IPS-15b (cell line): ENCODE measurements around the gene NLRC5.
"Not testable (repeated sequence)": the region's sequence is repeated elsewhere in the genome, so short reads cannot be mapped to it uniquely, and the experiment has no call there.

Experiments
- H3K27me3 ChIP-seq: one replicate; pipeline ENCODE4 v1.6.1; 2013; ENCODE audit warnings: low read length; ENCODE audit not compliant: control insufficient read depth, insufficient read depth
- H3K36me3 ChIP-seq: one replicate; pipeline ENCODE4 v1.6.1; 2013; ENCODE audit warnings: low read length; ENCODE audit not compliant: control insufficient read depth, insufficient read depth
- H3K4me1 ChIP-seq: one replicate; pipeline ENCODE4 v1.6.1; 2013; ENCODE audit warnings: mild to moderate bottlenecking, low read length; ENCODE audit not compliant: control insufficient read depth, insufficient read depth
- H3K4me3 ChIP-seq: one replicate; pipeline ENCODE4 v1.5.1; 2013; ENCODE audit warnings: low read depth, low read length
- H3K9ac ChIP-seq: one replicate; pipeline ENCODE4 v1.6.1; 2013; ENCODE audit warnings: low read depth, mild to moderate bottlenecking, low read length
- H3K9me3 ChIP-seq: one replicate; pipeline ENCODE4 v1.6.1; 2013; ENCODE audit warnings: mild to moderate bottlenecking, low read length; ENCODE audit not compliant: control insufficient read depth, insufficient read depth

The NLRC5 gene

GRCh38 chr16:56977823-56978430 is 11.4 kb upstream of the NLRC5 start:
- no peaks in the 10 kb centered on the region for H3K9me3 ChIP-seq
- no peaks in the 10 kb centered on the region for H3K4me1 ChIP-seq
- H3K27me3 ChIP-seq: no peaks in the 10 kb centered on the region
- H3K4me3 ChIP-seq: no peak overlapping the region
- H3K9ac ChIP-seq: no peak overlapping the region
- no peaks in the 10 kb centered on the region for H3K36me3 ChIP-seq

- Histone ChIP-seq H3K9ac (no peak overlapping the region), H3K27me3 (no peaks in the 10 kb centered on the region), H3K4me3 (no peak overlapping the region), H3K36me3 (no peaks in the 10 kb centered on the region), H3K9me3 (no peaks in the 10 kb centered on the region), H3K4me1 (no peaks in the 10 kb centered on the region)
Measured at GRCh38 chr16:56980201-56980535, 9.2 kb upstream of the NLRC5 start.

GRCh38 chr16:56980792-56981724 is 8.3 kb upstream of the NLRC5 start:
- Histone ChIP-seq H3K36me3 (no peaks in the 10 kb centered on the region), H3K4me1 (no peaks in the 10 kb centered on the region), H3K9me3 (no peaks in the 10 kb centered on the region), H3K4me3 (no peak overlapping the region), H3K27me3 (no peaks in the 10 kb centered on the region), H3K9ac (no peak overlapping the region)

DNA sequence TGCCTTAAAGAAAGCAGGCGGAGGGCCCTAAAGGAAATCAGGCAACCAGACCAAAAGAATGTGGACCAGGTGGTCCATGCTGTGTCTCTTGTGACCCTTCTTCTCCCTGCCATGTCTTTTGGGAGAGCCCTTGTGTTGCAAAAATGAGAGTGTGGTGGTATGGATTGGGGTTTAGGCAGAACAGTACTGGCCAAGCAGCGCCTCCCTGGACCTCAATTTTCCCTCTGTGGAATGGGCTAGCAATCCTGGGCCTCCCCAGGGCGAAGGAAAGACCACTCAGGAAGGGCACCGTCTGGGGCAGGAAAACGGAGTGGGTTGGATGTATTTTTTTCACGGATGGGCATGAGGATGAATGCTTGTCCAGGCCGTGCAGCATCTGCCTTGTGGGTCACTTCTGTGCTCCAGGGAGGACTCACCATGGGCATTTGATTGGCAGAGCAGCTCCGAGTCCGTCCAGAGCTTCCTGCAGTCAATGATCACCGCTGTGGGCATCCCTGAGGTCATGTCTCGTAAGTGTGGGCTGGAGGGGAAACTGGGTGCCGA is 7.6 kb upstream of the NLRC5 start:
- no peaks in the 10 kb centered on the region for H3K27me3 ChIP-seq
- no peaks in the 10 kb centered on the region for H3K4me1 ChIP-seq
- no peak overlapping the region for H3K4me3 ChIP-seq
- H3K9me3 ChIP-seq: no peaks in the 10 kb centered on the region
- H3K9ac ChIP-seq: no peak overlapping the region
- no peaks in the 10 kb centered on the region for H3K36me3 ChIP-seq

DNA sequence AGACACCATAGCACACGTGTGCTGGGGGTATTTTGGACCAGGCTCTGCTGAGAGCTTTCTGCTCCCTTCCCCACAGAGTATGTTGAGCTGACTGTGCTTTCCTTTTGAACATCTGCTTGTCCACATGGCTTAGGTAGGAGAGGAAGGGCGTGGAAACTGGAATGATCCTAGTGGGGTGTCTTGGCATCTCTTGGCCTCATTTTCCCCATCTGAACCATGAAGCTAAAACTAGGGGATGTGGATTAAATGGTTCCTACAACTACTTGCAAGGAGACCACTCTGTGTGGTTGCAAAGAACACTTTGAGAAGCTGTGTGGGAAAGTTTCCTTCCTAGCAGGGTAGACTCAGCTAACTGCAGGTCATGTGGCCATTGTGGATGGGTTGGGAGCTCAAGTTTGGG is 6.7 kb upstream of the NLRC5 start:
- Histone ChIP-seq H3K9me3 (no peaks in the 10 kb centered on the region), H3K9ac (no peak overlapping the region), H3K4me1 (no peaks in the 10 kb centered on the region)

GRCh38 chr16:56983211-56983751 is 6.1 kb upstream of the NLRC5 start:
- peaks cover 9% of the 10 kb centered on the region for H3K27me3 ChIP-seq
- no peaks in the 10 kb centered on the region for H3K36me3 ChIP-seq
- H3K9me3 ChIP-seq: no peaks in the 10 kb centered on the region
- no peak overlapping the region for H3K9ac ChIP-seq
- H3K4me3 ChIP-seq: no peak overlapping the region
- no peaks in the 10 kb centered on the region for H3K4me1 ChIP-seq

More for the DNA sequence above, 6.7 kb upstream of the NLRC5 start:
- Histone ChIP-seq H3K27me3 (peaks cover 4% of the 10 kb centered on the region), H3K4me3 (no peak overlapping the region), H3K36me3 (no peaks in the 10 kb centered on the region)

DNA sequence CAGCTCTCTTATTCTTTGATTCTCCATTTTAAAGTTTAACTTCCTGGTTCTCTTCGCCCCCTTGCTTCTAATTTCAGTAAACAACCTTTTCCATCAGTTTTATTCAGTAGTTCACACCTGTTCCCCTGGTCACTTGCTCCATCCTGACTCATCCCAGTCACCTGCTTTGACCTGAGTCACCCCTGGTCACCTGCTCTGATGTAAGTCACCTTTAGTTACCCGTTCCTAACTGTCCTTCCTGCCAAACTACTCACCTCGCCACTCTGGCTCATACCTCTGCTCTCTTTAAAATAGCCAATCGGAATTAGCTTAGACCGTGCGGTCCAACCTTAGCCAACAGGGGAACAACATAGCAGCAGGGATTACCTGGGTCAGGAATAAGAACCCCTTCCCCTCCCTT is 4.7 kb upstream of the NLRC5 start:
- peaks cover 21% of the 10 kb centered on the region for H3K27me3 ChIP-seq
- peaks cover 3% of the 10 kb centered on the region for H3K4me1 ChIP-seq
- H3K9ac ChIP-seq: no peak overlapping the region
- H3K9me3 ChIP-seq: no peaks in the 10 kb centered on the region
- H3K36me3 ChIP-seq: no peaks in the 10 kb centered on the region
- H3K4me3 ChIP-seq: no peak overlapping the region

- no peaks in the 10 kb centered on the region for H3K9me3 ChIP-seq
- peaks cover 3% of the 10 kb centered on the region for H3K4me1 ChIP-seq
- peaks cover 28% of the 10 kb centered on the region for H3K27me3 ChIP-seq
- no peaks in the 10 kb centered on the region for H3K36me3 ChIP-seq
- H3K4me3 ChIP-seq: no peak overlapping the region
- no peak overlapping the region for H3K9ac ChIP-seq
Measured at GRCh38 chr16:56985288-56985961, 3.9 kb upstream of the NLRC5 start.

GRCh38 chr16:56985962-56986360 is 3.4 kb upstream of the NLRC5 start:
- Histone ChIP-seq H3K9ac (no peak overlapping the region), H3K9me3 (no peaks in the 10 kb centered on the region), H3K27me3 (peaks cover 34% of the 10 kb centered on the region), H3K4me1 (peaks cover 3% of the 10 kb centered on the region), H3K36me3 (no peaks in the 10 kb centered on the region), H3K4me3 (no peak overlapping the region)

DNA sequence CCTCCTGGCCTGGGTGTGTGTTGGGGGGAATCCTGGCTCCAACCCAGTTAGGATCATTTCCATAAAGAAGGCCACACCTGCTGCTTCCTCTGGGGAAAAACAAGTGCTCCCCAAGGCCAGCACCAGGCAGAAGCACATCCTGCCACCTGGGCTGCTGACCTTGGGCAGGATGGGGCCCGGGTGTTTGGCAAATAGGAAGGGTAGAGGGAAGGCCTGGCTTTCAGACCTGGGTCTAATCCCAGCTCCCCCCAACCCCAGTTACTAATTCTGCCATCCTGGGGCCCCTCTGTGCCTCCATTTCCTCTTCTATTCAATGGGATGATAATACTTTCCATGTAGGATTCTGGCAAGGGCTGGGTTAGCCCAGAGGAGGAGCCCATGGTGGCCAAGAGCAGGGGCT is 3.0 kb upstream of the NLRC5 start:
- H3K4me1 ChIP-seq: peaks cover 3% of the 10 kb centered on the region

GRCh38 chr16:56986908-56987307 is 2.4 kb upstream of the NLRC5 start:
- peaks cover 39% of the 10 kb centered on the region for H3K27me3 ChIP-seq
- H3K9me3 ChIP-seq, H3K36me3 ChIP-seq, H3K4me3 ChIP-seq, H3K9ac ChIP-seq, H3K4me1 ChIP-seq: not testable (repeated sequence)

More for the DNA sequence above, 3.0 kb upstream of the NLRC5 start:
- no peaks in the 10 kb centered on the region for H3K36me3 ChIP-seq
- no peak overlapping the region for H3K4me3 ChIP-seq
- no peak overlapping the region for H3K9ac ChIP-seq
- peaks cover 36% of the 10 kb centered on the region for H3K27me3 ChIP-seq
- H3K9me3 ChIP-seq: no peaks in the 10 kb centered on the region
